IPS-18c (cell line): ENCODE measurements around the gene CCDC92.
A peak's percentile ranks its signal among the peaks of the same experiment; 100 is the strongest.

Source experiments
- H3K4me3 ChIP-seq: 2 replicates; pipeline ENCODE4 v1.7.0; 2013; ENCODE audit warnings: low read depth, mild to moderate bottlenecking, low read length, moderate library complexity; ENCODE audit not compliant: insufficient read depth
- H3K9me3 ChIP-seq: one replicate; pipeline ENCODE4 v1.6.1; 2013; ENCODE audit warnings: mild to moderate bottlenecking, low read length, moderate library complexity; ENCODE audit not compliant: control insufficient read depth, insufficient read depth

The CCDC92 gene

GRCh38 chr12:123910057-123910456, 62.6 kb downstream of the CCDC92 start:
- H3K4me3 ChIP-seq = no peak overlapping the region
- H3K9me3 ChIP-seq = no peaks in the 10 kb centered on the region

- Histone ChIP-seq H3K4me3 (no peak overlapping the region), H3K9me3 (no peaks in the 10 kb centered on the region)
These were observed 63.5 kb downstream of the CCDC92 start for GRCh38 chr12:123908884-123909725.

- no peaks in the 10 kb centered on the region for H3K9me3 ChIP-seq
- no peak overlapping the region for H3K4me3 ChIP-seq
These were observed 64.7 kb downstream of the CCDC92 start for GRCh38 chr12:123907726-123908476.

GRCh38 chr12:123906711-123907420, 65.8 kb downstream of the CCDC92 start:
- Histone ChIP-seq H3K9me3 (no peaks in the 10 kb centered on the region), H3K4me3 (no peak overlapping the region)

GRCh38 chr12:123905319-123905925, 67.2 kb downstream of the CCDC92 start:
- no peaks in the 10 kb centered on the region for H3K9me3 ChIP-seq
- H3K4me3 ChIP-seq = no peak overlapping the region

GRCh38 chr12:123903301-123904065, 69.1 kb downstream of the CCDC92 start:
- H3K9me3 ChIP-seq = no peaks in the 10 kb centered on the region
- H3K4me3 ChIP-seq = no peak overlapping the region

- Histone ChIP-seq H3K4me3 (no peak overlapping the region), H3K9me3 (no peaks in the 10 kb centered on the region)
These were observed 69.8 kb downstream of the CCDC92 start for GRCh38 chr12:123902821-123903220.

GRCh38 chr12:123900871-123901376, 71.7 kb downstream of the CCDC92 start:
- Histone ChIP-seq H3K9me3 (no peaks in the 10 kb centered on the region), H3K4me3 (peak overlapping the region; percentile 24; the same call in 1 of the 2 replicates)

GRCh38 chr12:123899368-123899767, 73.3 kb downstream of the CCDC92 start:
- Histone ChIP-seq H3K9me3 (no peaks in the 10 kb centered on the region), H3K4me3 (no peak overlapping the region)

- Histone ChIP-seq H3K9me3 (no peaks in the 10 kb centered on the region), H3K4me3 (no peak overlapping the region)
These were observed 74.0 kb downstream of the CCDC92 start for GRCh38 chr12:123898673-123899072.

- H3K4me3 ChIP-seq = no peak overlapping the region
- no peaks in the 10 kb centered on the region for H3K9me3 ChIP-seq
These were observed 75.4 kb downstream of the CCDC92 start for GRCh38 chr12:123897221-123897620.

- Histone ChIP-seq H3K9me3 (no peaks in the 10 kb centered on the region), H3K4me3 (no peak overlapping the region)
These were observed 75.9 kb downstream of the CCDC92 start for GRCh38 chr12:123896767-123897166.

GRCh38 chr12:123895451-123895850, 77.2 kb downstream of the CCDC92 start:
- Histone ChIP-seq H3K9me3 (no peaks in the 10 kb centered on the region), H3K4me3 (no peak overlapping the region)

- H3K4me3 ChIP-seq = no peak overlapping the region
- no peaks in the 10 kb centered on the region for H3K9me3 ChIP-seq
These were observed 77.7 kb downstream of the CCDC92 start for GRCh38 chr12:123894823-123895345.

GRCh38 chr12:123893276-123893675, 79.4 kb downstream of the CCDC92 start:
- Histone ChIP-seq H3K4me3 (no peak overlapping the region), H3K9me3 (no peaks in the 10 kb centered on the region)

- H3K4me3 ChIP-seq = no peak overlapping the region
- H3K9me3 ChIP-seq = no peaks in the 10 kb centered on the region
These were observed 79.8 kb downstream of the CCDC92 start for GRCh38 chr12:123892853-123893252.
